Measurements from ENCODE around the gene KIAA1614. TPM values are rescaled to one million over a fixed set of nuclear protein-coding genes. Genes with fewer than 3 reads are reported as not detected.

Gene KIAA1614
- polyA plus RNA-seq, 4 donors = 5.0 to 9.8 (median 7.7) TPM

DNA sequence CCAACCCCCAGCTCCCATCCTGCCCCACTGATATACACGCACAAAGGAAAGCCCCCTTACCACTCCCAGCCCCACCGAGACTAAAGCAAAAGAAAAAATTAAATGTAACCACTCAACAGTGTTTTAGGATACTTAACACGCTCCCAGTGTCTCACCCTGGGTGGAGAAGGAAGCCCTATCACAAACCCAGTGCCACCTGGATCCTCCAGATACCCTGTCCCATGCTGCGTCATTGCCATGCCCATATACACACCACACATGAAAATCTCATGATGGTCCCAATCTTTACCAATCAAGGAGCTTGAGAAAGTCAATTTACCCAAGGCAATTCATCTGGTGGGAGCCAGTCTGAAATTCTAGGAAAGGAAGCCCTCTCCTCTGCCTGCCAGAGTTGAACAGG is 11.2 kb downstream of the KIAA1614 start:
- DNase-seq (ENCODE audit: low read depth in 4 of 4, low spot score in 3 of 4) = no peak

DNA sequence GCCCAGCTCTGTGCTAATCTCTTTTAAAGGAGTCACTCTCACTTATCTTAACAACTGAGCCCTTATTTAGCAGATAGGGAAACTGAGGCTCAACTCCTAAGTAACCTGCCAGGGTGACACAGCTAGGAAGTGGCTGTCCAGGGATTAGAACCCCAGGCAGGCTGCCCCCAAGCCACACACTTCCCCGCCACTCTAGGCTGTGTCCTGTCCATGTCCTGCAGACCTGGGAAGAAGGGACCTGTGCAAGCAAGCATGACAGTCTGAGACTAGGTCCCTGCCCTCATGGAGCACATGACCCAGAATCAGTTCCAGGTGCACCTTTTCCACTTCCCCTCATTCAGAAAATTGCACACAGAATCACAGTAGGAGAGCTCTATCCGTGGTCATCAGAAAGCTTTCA is 12.2 kb downstream of the KIAA1614 start:
- no peak for DNase-seq (ENCODE audit: low read depth in 4 of 4, low spot score in 3 of 4)

GRCh38 chr1:180925471-180926051 is 12.9 kb downstream of the KIAA1614 start:
- no peak for DNase-seq (ENCODE audit: low read depth in 4 of 4, low spot score in 3 of 4)

DNA sequence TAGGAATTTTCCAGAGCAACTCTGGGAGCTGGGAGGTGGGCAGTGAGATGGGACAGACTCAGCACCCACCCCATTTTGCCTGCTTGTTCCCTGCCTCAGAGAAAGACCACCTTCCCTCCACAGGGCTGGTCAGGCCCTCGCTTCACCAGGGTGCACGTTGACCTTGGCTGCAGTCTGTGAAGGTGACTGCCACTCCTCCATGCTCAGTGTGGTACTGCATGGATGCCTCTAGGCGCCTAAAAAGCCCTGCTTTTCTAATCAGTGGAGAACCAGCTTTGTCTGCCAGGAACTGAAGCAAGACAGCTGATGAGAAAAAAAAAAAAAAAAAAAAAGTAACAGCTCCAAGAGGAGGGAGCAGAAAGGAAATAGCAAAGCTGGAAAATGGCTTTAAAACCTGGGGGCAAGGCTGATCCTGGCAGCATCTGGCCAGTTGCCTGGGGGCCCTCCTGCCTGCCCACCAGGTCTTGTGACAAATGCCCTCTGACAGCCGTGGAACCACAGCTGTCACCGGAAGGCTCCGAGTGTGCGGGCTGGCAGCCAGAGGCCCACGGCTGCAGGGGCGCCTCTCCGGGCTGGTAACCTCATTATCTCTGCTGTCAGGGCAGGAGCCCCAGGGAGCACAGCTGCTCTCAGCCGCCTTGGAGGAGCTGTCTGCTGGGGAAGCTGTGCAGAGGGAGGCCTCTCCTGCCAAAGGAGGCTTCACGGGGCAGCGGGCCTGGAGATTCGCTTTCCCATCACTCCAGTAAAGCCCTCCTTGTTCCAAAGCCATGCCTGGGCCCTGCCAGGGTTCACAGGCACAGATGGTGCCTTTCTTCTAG is 13.7 kb downstream of the KIAA1614 start:
- DNase-seq (ENCODE audit: low read depth in 4 of 4, low spot score in 3 of 4) = no peak

DNA sequence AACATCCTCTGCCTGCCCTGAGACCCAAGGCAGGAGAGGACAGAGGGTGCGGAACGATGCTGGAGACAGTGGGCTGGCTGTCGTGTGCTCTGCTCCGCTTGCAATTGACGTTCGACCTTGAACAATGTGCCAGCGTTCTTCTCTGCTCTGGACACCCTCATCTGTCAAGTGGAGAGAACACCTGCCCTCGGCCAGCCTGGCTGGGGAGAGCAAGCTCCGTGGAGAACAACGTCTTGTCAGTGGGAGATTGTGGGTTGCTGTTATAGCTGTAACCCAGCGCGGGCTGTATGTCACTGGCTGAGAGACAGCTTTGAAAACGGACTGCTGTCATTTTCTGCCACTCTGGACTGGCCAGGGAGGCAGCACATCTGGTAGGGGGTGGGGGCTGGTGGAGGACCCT is 14.7 kb downstream of the KIAA1614 start:
- DNase-seq (ENCODE audit: low read depth in 4 of 4, low spot score in 3 of 4) = no peak

- no peak for DNase-seq (ENCODE audit: low read depth in 4 of 4, low spot score in 3 of 4)
Observed at GRCh38 chr1:180927841-180928240, 15.1 kb downstream of the KIAA1614 start.

DNA sequence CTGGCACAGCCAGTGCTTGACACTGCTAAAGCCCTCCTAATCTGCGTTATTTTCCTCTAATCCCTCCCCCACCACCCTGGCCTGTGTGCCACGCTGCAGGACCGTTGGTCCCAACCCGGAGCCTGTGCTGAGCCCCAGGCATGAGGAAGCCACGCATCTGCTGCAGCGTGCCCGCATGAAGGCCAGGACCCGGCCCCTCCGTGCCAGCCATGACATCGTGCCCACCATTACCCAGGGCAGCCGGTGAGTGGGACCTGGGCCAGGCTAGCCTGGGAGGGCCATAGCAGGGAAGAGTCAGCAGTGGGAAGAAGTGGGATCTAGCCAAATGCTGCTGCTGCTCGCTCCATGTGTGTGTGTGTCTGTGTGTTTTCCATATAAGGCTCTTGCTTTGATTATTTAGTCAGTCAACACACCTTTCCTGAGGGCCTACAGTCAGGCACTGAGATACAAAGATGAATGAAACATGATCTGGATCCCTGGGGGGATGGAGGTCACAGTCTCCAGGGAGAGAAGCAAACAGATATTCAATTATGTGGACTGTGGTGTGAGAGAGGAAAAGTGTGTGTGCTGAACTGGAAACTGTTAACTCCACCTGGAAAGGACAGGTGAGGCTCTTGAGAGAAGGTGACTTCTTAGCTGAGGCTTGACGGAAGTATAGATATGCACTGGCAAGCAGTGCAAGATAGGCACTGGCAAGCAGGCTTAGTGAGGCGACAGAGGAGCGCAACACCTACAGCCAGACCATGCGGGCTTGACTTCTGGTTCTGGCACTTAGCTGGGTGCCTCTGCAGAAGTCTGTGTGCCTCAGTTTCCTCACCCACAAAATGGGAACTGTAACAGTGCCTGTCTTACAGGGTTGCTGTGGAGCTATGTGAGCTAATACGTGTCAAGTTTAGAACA is 15.9 kb downstream of the KIAA1614 start:
- no peak for DNase-seq (ENCODE audit: low read depth in 4 of 4, low spot score in 3 of 4)

GRCh38 chr1:180929389-180929788 is 16.7 kb downstream of the KIAA1614 start:
- no peak for DNase-seq (ENCODE audit: low read depth in 4 of 4, low spot score in 3 of 4)

GRCh38 chr1:180930687-180931086 is 18.0 kb downstream of the KIAA1614 start:
- no peak for DNase-seq (ENCODE audit: low read depth in 4 of 4, low spot score in 3 of 4)

GRCh38 chr1:180931529-180931928 is 18.8 kb downstream of the KIAA1614 start:
- no peak for DNase-seq (ENCODE audit: low read depth in 4 of 4, low spot score in 3 of 4)

- no peak for DNase-seq (ENCODE audit: low read depth in 4 of 4, low spot score in 3 of 4)
Observed at GRCh38 chr1:180932378-180932777, 19.7 kb downstream of the KIAA1614 start.

DNA sequence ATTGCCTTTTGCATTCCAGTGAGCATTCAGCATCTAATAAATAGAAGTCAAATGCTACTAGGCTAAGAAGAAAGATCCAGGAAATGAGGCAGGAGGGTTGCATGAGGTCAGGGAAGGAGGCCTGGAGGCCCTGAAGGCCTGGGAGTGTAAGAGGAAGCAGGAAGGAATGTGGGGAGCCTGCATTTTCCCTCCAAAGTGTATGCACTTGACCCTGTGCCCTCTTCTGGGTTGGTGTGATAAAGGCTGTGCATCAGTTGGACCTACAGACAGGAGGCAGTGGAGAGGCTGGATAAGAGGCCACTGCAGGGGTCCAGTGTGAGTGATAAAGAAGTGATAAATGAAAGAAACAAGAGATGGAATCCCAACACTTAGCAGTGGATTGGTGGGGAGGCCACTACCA is 20.4 kb downstream of the KIAA1614 start:
- no peak for DNase-seq (ENCODE audit: low read depth in 4 of 4, low spot score in 3 of 4)

DNA sequence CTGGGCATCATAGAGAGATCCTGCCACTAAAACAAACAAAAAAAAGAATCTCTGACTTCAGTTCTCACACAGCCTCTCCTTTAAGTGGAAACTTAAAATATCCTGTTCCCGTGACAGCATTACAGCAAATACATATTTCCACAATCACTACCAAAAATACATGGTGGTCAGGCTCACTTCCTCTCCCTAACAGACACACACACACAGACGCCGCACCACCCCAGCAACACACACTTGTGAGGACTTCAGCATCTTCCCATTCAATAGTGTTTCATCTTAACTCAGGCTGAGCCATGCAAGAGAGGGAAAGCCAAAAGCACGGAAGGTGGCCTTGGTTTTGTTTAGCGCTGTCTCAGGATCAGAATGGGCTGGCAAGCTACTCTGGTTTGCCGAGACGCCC is 21.9 kb downstream of the KIAA1614 start:
- DNase-seq (ENCODE audit: low read depth in 4 of 4, low spot score in 3 of 4) = no peak

- DNase-seq (ENCODE audit: low read depth in 4 of 4, low spot score in 3 of 4) = no peak
Observed at GRCh38 chr1:180935326-180936109, 22.8 kb downstream of the KIAA1614 start.

DNA sequence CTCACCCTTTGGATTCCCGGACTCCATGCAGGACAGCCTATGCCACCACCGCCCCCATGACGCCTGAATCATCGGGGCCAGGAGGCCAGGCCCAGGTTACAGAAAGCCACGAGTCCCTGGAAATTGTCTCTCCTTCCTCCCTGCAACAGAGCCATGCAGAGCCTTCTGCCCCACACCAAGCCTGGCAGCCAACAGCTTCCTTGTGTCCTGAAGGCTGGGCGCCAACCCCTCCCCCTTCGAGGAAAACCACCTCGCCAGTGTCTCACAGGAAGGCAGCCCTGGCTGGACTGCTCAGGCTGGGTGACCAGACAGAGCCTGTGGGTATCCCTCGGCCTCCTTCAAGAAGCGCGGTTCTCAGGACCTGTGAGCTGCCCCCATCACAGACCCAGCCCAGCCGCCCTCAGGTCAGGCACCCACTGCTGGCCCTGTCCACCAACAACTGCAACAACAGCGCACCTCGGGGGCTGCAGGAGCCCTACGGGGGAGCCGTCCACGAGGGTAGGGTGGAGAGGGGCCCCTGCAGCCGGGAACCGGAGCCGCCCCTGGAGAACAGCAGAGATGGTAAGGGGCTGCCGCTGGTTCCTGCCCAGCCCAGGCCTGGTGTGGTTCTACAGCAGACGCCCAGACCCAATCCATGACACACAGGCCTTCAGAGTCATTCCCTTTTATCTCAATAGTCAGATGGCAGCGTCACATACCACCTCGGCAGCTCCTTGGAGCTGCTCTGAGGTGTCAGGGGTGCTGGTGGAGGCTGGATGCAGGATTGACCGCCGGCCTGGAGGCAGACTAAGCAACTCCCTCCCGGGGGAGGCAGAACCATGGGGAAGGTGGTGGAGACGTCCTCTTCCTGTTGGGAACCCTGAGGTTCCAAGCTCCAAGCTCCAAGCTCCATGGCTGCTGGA is 23.7 kb downstream of the KIAA1614 start:
- DNase-seq (ENCODE audit: low read depth in 4 of 4, low spot score in 3 of 4) = no peak

DNA sequence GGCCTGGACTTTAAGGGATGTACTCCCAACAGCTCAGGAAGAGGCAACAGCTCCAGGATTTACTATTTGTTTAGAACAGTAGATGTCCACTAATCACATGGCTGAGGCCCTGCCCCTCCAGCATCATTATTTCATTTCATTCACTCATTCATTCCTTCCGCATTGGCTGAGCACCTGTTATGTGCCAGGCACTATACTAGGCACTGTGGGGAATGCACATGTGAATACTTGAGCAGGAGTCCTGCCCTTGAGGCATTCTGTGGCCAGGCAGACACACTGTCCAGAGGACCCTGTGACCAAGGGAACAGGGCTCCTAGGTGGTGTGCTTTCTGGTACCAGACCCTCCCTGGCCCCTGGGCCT is 24.3 kb downstream of the KIAA1614 start:
- DNase-seq (ENCODE audit: low read depth in 4 of 4, low spot score in 3 of 4) = no peak

DNA sequence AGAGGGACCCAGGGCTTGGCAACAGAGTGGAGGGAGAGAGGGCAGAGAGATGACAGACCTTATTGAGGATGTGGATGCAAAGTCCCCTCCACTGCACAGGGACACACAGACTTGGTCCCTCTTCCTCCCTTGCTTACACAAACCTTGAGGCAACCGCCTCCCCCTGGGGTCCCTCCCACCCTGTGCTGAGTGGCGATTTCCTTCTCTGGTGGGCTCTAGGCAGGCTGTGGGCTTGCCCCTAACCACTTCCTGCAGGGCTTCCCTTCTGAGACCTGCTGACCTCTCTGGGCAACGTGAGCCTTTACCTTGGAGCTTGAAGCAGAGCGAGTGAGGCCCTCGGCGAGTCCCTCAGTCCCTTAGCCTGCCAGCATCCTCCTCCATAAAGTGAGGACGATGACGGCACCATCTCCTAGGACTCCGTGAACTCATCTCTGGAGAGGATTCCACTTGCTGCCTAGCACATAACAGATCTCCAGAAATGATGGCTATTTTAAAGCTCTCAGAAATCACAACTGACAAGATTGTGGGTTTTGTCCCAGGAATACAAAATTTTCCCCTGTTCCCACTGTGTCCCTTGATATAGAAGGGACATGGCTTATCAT is 25.0 kb downstream of the KIAA1614 start:
- DNase-seq (ENCODE audit: low read depth in 4 of 4, low spot score in 3 of 4) = no peak

GRCh38 chr1:180939073-180939710 is 26.5 kb downstream of the KIAA1614 start:
- DNase-seq (ENCODE audit: low read depth in 4 of 4, low spot score in 3 of 4) = no peak

DNA sequence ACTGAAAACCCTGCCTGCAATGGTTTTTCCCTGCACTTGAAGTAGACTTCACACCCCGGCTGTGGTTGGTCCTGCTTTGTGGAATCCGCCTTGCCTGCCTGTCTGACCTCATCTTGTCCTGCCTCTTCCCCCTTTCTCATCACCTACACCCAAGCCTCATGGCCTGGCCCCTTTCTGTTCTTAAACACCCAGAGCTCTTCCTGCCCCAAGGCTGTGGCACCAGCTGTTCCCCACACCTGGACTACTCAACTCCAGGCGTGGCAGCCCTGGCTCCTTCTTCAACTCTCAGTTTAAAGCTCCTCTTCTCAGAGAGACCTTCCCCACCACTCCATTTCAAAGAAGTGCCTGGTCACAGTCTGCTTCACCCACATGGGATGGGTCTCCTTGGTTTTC is 27.0 kb downstream of the KIAA1614 start:
- no peak for DNase-seq (ENCODE audit: low read depth in 4 of 4, low spot score in 3 of 4)

All from left renal pelvis (tissue), 4 donors.